Neural progenitor cell (in vitro differentiated cells): Measurements from ENCODE around the gene PACS1.

ENCODE experiments used
- CTCF ChIP-seq: fragments of 200-600 bp; sonication (generic); IDR thresholded peaks from 2 replicates; pipeline ENCODE4 v1.5.1; 2017; ENCODE audit warnings: antibody characterized with exemption, mild to moderate bottlenecking
- EZH2 ChIP-seq: fragments of 200-600 bp; sonication (generic); IDR thresholded peaks from 2 replicates; pipeline ENCODE4 v1.6.1; 2017; ENCODE audit warnings: antibody characterized with exemption, mild to moderate bottlenecking, moderate library complexity

GRCh38 chr11:66286699-66287098 lies 216.6 kb downstream of the PACS1 start:
- TF ChIP-seq EZH2 (no peak), CTCF (no peak)
